Measurements from ENCODE around the gene ADORA1. TPM values are rescaled to one million over a fixed set of nuclear protein-coding genes. Genes with fewer than 3 reads are reported as not detected.

ADORA1 gene
- total and polyA plus RNA-seq, 8 donors, result 1.6 to 18.7 (median 9.3) TPM

DNA sequence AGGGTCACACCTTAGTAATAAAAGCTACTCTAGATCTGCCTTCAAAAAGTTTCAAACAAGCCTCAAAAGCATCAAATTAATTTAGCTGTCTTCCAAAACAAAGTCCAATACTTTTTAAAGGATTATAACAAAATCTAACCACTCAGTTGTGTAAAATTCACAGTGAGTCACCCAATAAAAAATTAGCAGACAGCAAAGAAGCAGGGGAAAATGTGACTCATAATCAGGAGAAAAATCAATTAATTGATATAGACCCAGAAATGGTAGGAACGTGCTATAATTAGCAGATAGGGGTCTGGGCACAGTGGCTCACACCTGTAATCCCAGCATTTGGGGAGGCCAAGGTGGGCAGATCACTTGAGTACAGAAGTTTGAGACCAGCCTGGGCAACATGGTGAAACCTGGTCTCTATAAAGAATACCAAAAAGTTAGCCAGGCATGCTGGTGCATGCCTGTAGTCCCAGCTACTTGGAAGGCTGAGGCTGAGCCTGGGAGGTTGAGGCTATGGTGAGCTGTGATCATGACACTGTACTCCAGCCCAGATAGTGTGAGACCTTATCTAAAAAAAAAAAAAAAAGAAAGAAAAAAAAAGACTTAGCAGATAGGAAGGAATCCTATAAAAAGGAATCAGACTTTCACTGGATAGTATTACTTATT, 33.6 kb upstream of the ADORA1 start:
- no peak overlapping the region for H3K4me3 ChIP-seq
- no peaks in the 10 kb centered on the region for H3K4me1 ChIP-seq
- intact Hi-C loops (cut with DNase I), result no loop called here
- H3K27ac ChIP-seq, result no peak overlapping the region
- ATAC-seq (no peak), DNase-seq (no peak)
- TF ChIP-seq, protein P1, sequence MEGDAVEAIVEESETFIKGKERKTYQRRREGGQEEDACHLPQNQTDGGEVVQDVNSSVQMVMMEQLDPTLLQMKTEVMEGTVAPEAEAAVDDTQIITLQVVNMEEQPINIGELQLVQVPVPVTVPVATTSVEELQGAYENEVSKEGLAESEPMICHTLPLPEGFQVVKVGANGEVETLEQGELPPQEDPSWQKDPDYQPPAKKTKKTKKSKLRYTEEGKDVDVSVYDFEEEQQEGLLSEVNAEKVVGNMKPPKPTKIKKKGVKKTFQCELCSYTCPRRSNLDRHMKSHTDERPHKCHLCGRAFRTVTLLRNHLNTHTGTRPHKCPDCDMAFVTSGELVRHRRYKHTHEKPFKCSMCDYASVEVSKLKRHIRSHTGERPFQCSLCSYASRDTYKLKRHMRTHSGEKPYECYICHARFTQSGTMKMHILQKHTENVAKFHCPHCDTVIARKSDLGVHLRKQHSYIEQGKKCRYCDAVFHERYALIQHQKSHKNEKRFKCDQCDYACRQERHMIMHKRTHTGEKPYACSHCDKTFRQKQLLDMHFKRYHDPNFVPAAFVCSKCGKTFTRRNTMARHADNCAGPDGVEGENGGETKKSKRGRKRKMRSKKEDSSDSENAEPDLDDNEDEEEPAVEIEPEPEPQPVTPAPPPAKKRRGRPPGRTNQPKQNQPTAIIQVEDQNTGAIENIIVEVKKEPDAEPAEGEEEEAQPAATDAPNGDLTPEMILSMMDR (IDR thresholded peaks at IDR 0.05), result no peak
- peaks cover 0 to 25% of the 10 kb centered on the region in 2 donors for H3K9me3 ChIP-seq
- H3K27me3 ChIP-seq, result no peaks in the 10 kb centered on the region
- no peaks in the 10 kb centered on the region for H3K36me3 ChIP-seq

DNA sequence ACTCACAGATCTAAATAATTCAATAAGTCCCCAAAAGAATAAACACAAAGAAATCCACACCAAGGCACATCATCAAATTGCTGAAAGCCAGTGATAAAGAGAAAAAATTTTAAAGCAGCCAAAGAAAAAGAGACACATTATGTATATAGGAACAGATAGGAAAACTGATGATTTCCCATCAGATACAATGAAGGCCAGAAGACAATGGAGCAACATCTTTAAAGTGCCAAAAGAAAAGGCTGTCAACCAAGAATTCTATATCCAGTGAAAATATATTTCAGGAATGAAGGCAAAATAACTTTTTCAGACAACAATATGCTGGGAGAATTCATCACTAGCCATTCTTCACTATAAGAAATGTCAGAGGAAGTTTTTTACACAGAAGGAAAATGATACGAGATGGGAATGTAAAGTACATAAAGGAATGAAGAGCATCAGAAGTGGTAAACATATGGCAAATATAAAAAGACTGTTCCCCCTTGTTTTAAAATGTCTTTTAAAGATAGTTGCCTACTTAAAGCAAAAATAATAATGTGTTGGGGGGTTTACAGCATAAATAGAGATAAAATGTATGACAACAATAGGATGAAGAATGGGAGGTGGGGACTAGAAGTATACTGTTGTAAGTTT, 32.4 kb upstream of the ADORA1 start:
- no peak for ATAC-seq
- no peak overlapping the region for H3K27ac ChIP-seq
- H3K9me3 ChIP-seq, result peaks cover 0 to 25% of the 10 kb centered on the region in 2 donors
- TF ChIP-seq, protein P1 (IDR thresholded peaks at IDR 0.05), result no peak
- no peaks in the 10 kb centered on the region for H3K4me1 ChIP-seq
- intact Hi-C loops (cut with DNase I), result no loop called here
- no peaks in the 10 kb centered on the region for H3K36me3 ChIP-seq
- H3K4me3 ChIP-seq, result no peak overlapping the region
- no peak for DNase-seq
- H3K27me3 ChIP-seq, result no peaks in the 10 kb centered on the region

DNA sequence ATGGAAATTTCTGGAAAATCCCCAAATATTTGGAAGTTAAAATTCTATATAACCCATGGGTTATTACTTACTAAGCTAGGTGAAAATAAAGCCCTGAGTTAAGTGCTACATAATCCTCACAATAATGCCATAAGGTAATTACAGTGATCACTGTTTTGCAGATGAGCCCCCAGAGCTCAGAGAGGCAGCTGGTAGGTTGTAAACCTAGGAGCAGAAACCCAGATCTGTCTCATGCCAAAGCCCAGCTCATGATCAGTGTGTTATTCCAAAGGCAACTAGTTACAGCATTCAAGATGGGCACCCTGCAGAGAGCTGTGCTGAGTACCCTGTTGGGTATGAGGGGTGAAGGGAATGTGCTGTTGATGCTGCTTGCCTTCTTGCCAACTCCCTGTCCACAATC, 31.0 kb upstream of the ADORA1 start:
- DNase-seq (no peak), ATAC-seq (no peak)
- Histone ChIP-seq H3K27ac (no peak overlapping the region), H3K36me3 (no peaks in the 10 kb centered on the region), H3K4me3 (no peak overlapping the region), H3K27me3 (no peaks in the 10 kb centered on the region), H3K4me1 (no peaks in the 10 kb centered on the region), H3K9me3 (peaks cover 0 to 25% of the 10 kb centered on the region in 2 donors)
- TF ChIP-seq, protein P1 (IDR thresholded peaks at IDR 0.05), result no peak
- intact Hi-C loops (cut with DNase I), result no loop called here

DNA sequence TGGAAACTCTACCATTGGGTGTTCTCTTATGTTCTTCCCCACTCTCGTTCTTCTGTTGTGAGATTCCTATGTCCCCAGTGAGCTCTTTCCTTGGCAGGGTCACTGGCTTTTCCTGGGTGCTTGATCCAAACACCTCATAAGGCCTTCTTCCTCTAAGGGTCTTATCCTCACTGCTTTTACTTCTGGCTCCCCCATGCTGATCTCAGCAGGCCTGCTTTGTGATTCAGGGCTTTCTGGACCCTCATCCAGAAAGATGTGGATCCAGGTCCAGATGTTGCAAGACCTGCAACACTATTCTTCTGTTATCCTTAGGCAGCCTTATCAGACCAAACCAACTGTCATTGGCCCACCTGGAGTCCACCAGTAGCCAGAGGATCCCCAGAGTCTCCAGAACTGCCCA, 30.5 kb upstream of the ADORA1 start:
- no peak overlapping the region for H3K27ac ChIP-seq
- intact Hi-C loops (cut with DNase I), result no loop called here
- H3K4me1 ChIP-seq, result no peaks in the 10 kb centered on the region
- no peaks in the 10 kb centered on the region for H3K27me3 ChIP-seq
- no peaks in the 10 kb centered on the region for H3K36me3 ChIP-seq
- TF ChIP-seq, protein P1 (IDR thresholded peaks at IDR 0.05), result no peak
- H3K4me3 ChIP-seq, result no peak overlapping the region
- ATAC-seq (no peak), DNase-seq (no peak)
- H3K9me3 ChIP-seq, result peaks cover 0 to 25% of the 10 kb centered on the region in 2 donors

DNA sequence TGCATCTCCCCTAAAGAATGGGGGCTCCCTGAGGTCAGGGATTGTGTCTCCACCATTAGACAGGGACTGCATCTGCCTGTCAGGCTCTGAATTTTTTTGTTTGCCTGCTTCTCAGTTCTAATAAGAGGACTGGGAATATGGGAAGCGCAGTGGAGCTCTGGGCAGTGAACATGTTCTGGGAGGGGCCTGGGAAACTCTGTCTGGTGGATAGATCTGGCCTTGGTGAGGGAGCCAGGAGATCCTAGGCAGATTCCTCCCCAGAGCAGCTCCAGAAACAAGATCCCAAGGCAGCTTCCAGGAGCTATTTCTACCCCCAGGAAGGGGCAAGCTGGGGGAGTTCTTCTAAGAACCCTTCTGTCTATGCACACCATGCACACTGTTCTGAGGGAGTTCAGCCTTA, 29.1 kb upstream of the ADORA1 start:
- TF ChIP-seq, protein P1 (IDR thresholded peaks at IDR 0.05), result no peak
- no peak overlapping the region for H3K27ac ChIP-seq
- H3K27me3 ChIP-seq, result no peaks in the 10 kb centered on the region
- ATAC-seq (no peak), DNase-seq (no peak)
- H3K9me3 ChIP-seq, result peaks cover 0 to 25% of the 10 kb centered on the region in 2 donors
- no peaks in the 10 kb centered on the region for H3K36me3 ChIP-seq
- no peak overlapping the region for H3K4me3 ChIP-seq
- intact Hi-C loops (cut with DNase I), result no loop called here
- H3K4me1 ChIP-seq, result no peaks in the 10 kb centered on the region

Data from left lung (tissue), 10 donors.